GM23338 (cell line): Measurements from ENCODE around the gene EDAR. TPM values are rescaled to one million over a fixed set of nuclear protein-coding genes. Genes with fewer than 3 reads are reported as not detected.

ENCODE experiments used
- ATAC-seq: fragments of 200-7000 bp; cut with Tn5 transposase; 3 replicates; pipeline ENCODE4 v1.9.1; 2020
- DNase-seq: peaks from one replicate; pipeline ENCODE4 v3.0.0-alpha.2; 2015; ENCODE audit warnings: low spot score
- H2AFZ ChIP-seq: fragments of 200-600 bp; sonication (generic); 2 replicates; pipeline ENCODE4 v1.8.0; 2016; ENCODE audit warnings: antibody characterized with exemption, mild to moderate bottlenecking, moderate library complexity
- H3F3A ChIP-seq: fragments of 200-600 bp; sonication (generic); replicated peaks from 2 replicates; pipeline ENCODE4 v1.8.0; 2017; ENCODE audit warnings: antibody characterized with exemption, mixed run types, low read depth
- H3K27ac ChIP-seq: fragments of 200-600 bp; sonication (generic); 2 replicates; pipeline ENCODE4 v1.6.1; 2016; ENCODE audit warnings: low read depth
- H3K27me3 ChIP-seq: fragments of 200-600 bp; sonication (generic); 2 replicates; pipeline ENCODE4 v1.8.0; 2016; ENCODE audit warnings: mild to moderate bottlenecking, mixed run types, moderate library complexity; ENCODE audit not compliant: insufficient read depth
- H3K36me3 ChIP-seq: fragments of 200-600 bp; sonication (generic); 2 replicates; pipeline ENCODE4 v1.8.0; 2016; ENCODE audit warnings: mild to moderate bottlenecking; ENCODE audit not compliant: insufficient read depth
- H3K4me1 ChIP-seq: fragments of 200-600 bp; sonication (generic); 2 replicates; pipeline ENCODE4 v1.8.0; 2016; ENCODE audit warnings: mild to moderate bottlenecking, moderate library complexity; ENCODE audit not compliant: insufficient read depth
- H3K4me2 ChIP-seq: fragments of 200-600 bp; sonication (generic); 2 replicates; pipeline ENCODE4 v1.7.1; 2017; ENCODE audit warnings: mixed run types
- H3K4me3 ChIP-seq: fragments of 200-600 bp; sonication (generic); 2 replicates; pipeline ENCODE4 v1.6.1; 2016; ENCODE audit warnings: mixed run types
- H3K79me2 ChIP-seq: fragments of 200-600 bp; sonication (generic); replicated peaks from 2 replicates; pipeline ENCODE4 v1.8.0; 2017; ENCODE audit warnings: mild to moderate bottlenecking; ENCODE audit not compliant: insufficient read depth
- H3K9me2 ChIP-seq: fragments of 200-600 bp; sonication (generic); 2 replicates; pipeline ENCODE4 v1.8.0; 2017; ENCODE audit not compliant: insufficient read depth
- H4K20me1 ChIP-seq: fragments of 200-600 bp; sonication (generic); replicated peaks from 2 replicates; pipeline ENCODE4 v1.8.0; 2017; ENCODE audit warnings: mild to moderate bottlenecking; ENCODE audit not compliant: insufficient read depth
- H3K27ac Mint-ChIP-seq: 2 replicates; pipeline ENCODE4 v1.8.0; 2020; ENCODE audit warnings: inconsistent platforms, mild to moderate bottlenecking, moderate library complexity, mixed read lengths
- H3K27me3 Mint-ChIP-seq: 3 replicates; pipeline ENCODE4 v1.8.0; 2022; ENCODE audit warnings: low read depth, mild to moderate bottlenecking, moderate library complexity, mixed read lengths, inconsistent platforms; ENCODE audit not compliant: insufficient read depth, poor library complexity
- H3K36me3 Mint-ChIP-seq: 3 replicates; pipeline ENCODE4 v1.8.0; 2021; ENCODE audit warnings: low read depth, mild to moderate bottlenecking, inconsistent platforms, moderate library complexity, mixed read lengths
- H3K4me1 Mint-ChIP-seq: 3 replicates; pipeline ENCODE4 v1.8.0; 2020; ENCODE audit warnings: mild to moderate bottlenecking, inconsistent platforms, mixed read lengths
- H3K4me3 Mint-ChIP-seq: 3 replicates; pipeline ENCODE4 v1.8.0; 2021; ENCODE audit warnings: moderate library complexity, mild to moderate bottlenecking, inconsistent platforms, mixed read lengths
- H3K9me3 Mint-ChIP-seq: 3 replicates; pipeline ENCODE4 v1.8.0; 2020; ENCODE audit warnings: moderate library complexity, mild to moderate bottlenecking, inconsistent platforms, mixed read lengths
- EZH2 ChIP-seq: fragments of 200-600 bp; sonication (generic); IDR thresholded peaks from one replicate; pipeline ENCODE4 v1.8.0; 2017; ENCODE audit warnings: antibody characterized with exemption, mild to moderate bottlenecking, low read depth; ENCODE audit not compliant: unreplicated experiment
- EZH2phosphoT487 ChIP-seq: fragments of 200-600 bp; sonication (generic); IDR thresholded peaks from one replicate; pipeline ENCODE4 v1.8.1; 2018; ENCODE audit warnings: antibody characterized with exemption; ENCODE audit not compliant: unreplicated experiment
- JUNB ChIP-seq: IDR thresholded peaks from one replicate; pipeline ENCODE4 v1.6.1; 2016; ENCODE audit warnings: antibody characterized with exemption; ENCODE audit not compliant: unreplicated experiment
- POLR2AphosphoS5 ChIP-seq: IDR thresholded peaks from 2 replicates; pipeline ENCODE4 v1.6.1; 2016; ENCODE audit warnings: antibody characterized with exemption, low read depth
- STAT1 ChIP-seq: IDR thresholded peaks from one replicate; pipeline ENCODE4 v1.6.1; 2016; ENCODE audit warnings: antibody characterized with exemption; ENCODE audit not compliant: unreplicated experiment
- ZNF462 ChIP-seq: fragments of 250-450 bp; sonication (Bioruptor Pico); IDR thresholded peaks from 2 replicates; pipeline ENCODE4 v1.5.0; 2020; ENCODE audit warnings: mild to moderate bottlenecking, moderate library complexity
- polyA plus RNA-seq: library from polyadenylated mRNA; unstranded; fragments of >200 nt; fragmentation: Nextera tagmentation; extraction: Ambion mirVana; gene quantifications from 2 replicates; pipeline ENCODE4 v1.2.1, GENCODE V29; 2016
- total RNA-seq: library from RNA; depleted of rRNA; stranded (reverse); fragments of >200 nt; shearing (Covaris generic); gene quantifications from 2 replicates; pipeline ENCODE4 v1.2.3, GENCODE V29; 2014
- TF ChIP-seq, protein P1 (sequence below): IDR thresholded peaks from one replicate; pipeline ENCODE4 v1.6.1; 2018; ENCODE audit warnings: antibody characterized with exemption; ENCODE audit not compliant: unreplicated experiment

EDAR gene
- total and polyA plus RNA-seq, 2 experiments from 2014 or later: not detected

DNA sequence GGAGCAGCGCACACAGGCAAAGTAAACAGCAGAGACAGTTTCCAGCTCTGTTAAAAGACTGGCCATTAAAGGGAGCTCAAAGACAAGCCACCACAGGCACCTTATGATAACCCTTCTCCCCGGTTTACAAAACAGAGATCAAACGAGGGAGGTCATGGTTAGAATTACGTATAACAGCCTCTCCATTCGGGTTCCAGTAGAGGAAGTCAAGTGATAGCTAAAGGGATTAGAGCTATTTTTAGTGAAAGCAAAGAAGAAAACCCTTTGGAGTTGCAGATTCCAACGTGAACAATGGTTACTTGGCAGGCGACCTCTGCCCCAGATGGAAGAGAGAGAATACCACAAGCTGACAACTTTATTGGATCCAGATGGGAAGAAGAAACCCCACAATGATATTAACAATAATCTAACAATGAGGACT is 31.2 kb upstream of the EDAR start (continued):
- TF ChIP-seq JUNB: no peak
- no peak for TF ChIP-seq STAT1
- TF ChIP-seq ZNF462 (CRISPR knock-in tag): no peak
- no peak for TF ChIP-seq EZH2

- no peak overlapping the region for H2AFZ ChIP-seq
- H3K79me2 ChIP-seq: no peaks in the 10 kb centered on the region
- no peak overlapping the region for H3K4me2 ChIP-seq
- H3K36me3 ChIP-seq: no peaks in the 10 kb centered on the region
- Mint-ChIP-seq H3K27ac (no peak overlapping the region), H3K4me1 (peaks cover 17% of the 10 kb centered on the region), H3K4me3 (no peak overlapping the region; the same call in 2 of the 3 replicates), H3K9me3 (no peaks in the 10 kb centered on the region), H3K36me3 (no peaks in the 10 kb centered on the region), H3K27me3 (peaks cover 7% of the 10 kb centered on the region)
- no peak for ATAC-seq
- DNase-seq: no peak
- H3K9me2 ChIP-seq: no peaks in the 10 kb centered on the region
- peaks cover 12% of the 10 kb centered on the region; the same call in 1 of the 2 replicates for H3K4me1 ChIP-seq
- H3K27ac ChIP-seq: no peak overlapping the region
- H4K20me1 ChIP-seq: no peaks in the 10 kb centered on the region
- no peak overlapping the region for H3K4me3 ChIP-seq
- H3K27me3 ChIP-seq: no peaks in the 10 kb centered on the region
- no peaks in the 10 kb centered on the region for H3F3A ChIP-seq
- no peak for TF ChIP-seq EZH2
- TF ChIP-seq STAT1: no peak
- TF ChIP-seq POLR2AphosphoS5: no peak
- TF ChIP-seq, protein P1, sequence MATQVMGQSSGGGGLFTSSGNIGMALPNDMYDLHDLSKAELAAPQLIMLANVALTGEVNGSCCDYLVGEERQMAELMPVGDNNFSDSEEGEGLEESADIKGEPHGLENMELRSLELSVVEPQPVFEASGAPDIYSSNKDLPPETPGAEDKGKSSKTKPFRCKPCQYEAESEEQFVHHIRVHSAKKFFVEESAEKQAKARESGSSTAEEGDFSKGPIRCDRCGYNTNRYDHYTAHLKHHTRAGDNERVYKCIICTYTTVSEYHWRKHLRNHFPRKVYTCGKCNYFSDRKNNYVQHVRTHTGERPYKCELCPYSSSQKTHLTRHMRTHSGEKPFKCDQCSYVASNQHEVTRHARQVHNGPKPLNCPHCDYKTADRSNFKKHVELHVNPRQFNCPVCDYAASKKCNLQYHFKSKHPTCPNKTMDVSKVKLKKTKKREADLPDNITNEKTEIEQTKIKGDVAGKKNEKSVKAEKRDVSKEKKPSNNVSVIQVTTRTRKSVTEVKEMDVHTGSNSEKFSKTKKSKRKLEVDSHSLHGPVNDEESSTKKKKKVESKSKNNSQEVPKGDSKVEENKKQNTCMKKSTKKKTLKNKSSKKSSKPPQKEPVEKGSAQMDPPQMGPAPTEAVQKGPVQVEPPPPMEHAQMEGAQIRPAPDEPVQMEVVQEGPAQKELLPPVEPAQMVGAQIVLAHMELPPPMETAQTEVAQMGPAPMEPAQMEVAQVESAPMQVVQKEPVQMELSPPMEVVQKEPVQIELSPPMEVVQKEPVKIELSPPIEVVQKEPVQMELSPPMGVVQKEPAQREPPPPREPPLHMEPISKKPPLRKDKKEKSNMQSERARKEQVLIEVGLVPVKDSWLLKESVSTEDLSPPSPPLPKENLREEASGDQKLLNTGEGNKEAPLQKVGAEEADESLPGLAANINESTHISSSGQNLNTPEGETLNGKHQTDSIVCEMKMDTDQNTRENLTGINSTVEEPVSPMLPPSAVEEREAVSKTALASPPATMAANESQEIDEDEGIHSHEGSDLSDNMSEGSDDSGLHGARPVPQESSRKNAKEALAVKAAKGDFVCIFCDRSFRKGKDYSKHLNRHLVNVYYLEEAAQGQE: no peak
- TF ChIP-seq EZH2phosphoT487: no peak
Measured at GRCh38 chr2:109018452-109018851, 29.4 kb upstream of the EDAR start.
